ENCODE measurements around the gene CLASRP.

- no peak for TF ChIP-seq CTCF (IDR thresholded peaks at IDR 0.05; ENCODE audit: low read depth, low read length)
- TF ChIP-seq EZH2phosphoT487 (IDR thresholded peaks at IDR 0.05; ENCODE audit: low read depth) = no peak
Measured at GRCh38 chr19:45049073-45049736, 10.4 kb downstream of the CLASRP start.
